OCI-LY3 (cell line): ENCODE results near the gene ZNF688.

ENCODE experiments used
- CTCF ChIP-seq: fragments of 200-600, 300-600 bp; sonication (generic); IDR thresholded peaks from 2 replicates; pipeline ENCODE4 v1.5.1; 2014; ENCODE audit warnings: antibody characterized with exemption, low read length, low read depth
- EZH2phosphoT487 ChIP-seq: fragments of 200-600 bp; shearing (Covaris generic); IDR thresholded peaks from 2 replicates; pipeline ENCODE4 v1.6.1; 2018; ENCODE audit warnings: antibody characterized with exemption, mixed run types, low read depth

- TF ChIP-seq CTCF, result no peak
- TF ChIP-seq EZH2phosphoT487, result no peak
Measured at GRCh38 chr16:30527635-30528178, 43.8 kb downstream of the ZNF688 start.
